Measurements from ENCODE around the gene PIGU.

PIGU gene

GRCh38 chr20:34604980-34605788, 71.7 kb downstream of the PIGU start:
- Mint-ChIP-seq H3K27me3 (no peaks in the 10 kb centered on the region), H3K27ac (no peak overlapping the region), H3K9me3 (peaks cover 4% of the 10 kb centered on the region), H3K4me3 (no peak overlapping the region), H3K4me1 (ENCODE audit: low read depth) (peaks cover 9% of the 10 kb centered on the region), H3K36me3 (ENCODE audit: low read depth) (peaks cover 7% of the 10 kb centered on the region)
- intact Hi-C loops (cut with micrococcal nuclease) = no loop called here

- H3K4me1 Mint-ChIP-seq (ENCODE audit: low read depth) = peaks cover 6% of the 10 kb centered on the region
- intact Hi-C loops (cut with micrococcal nuclease) = no loop called here
- H3K27me3 Mint-ChIP-seq = no peaks in the 10 kb centered on the region
- no peak overlapping the region for H3K4me3 Mint-ChIP-seq
- H3K9me3 Mint-ChIP-seq = no peaks in the 10 kb centered on the region
- H3K27ac Mint-ChIP-seq = no peak overlapping the region
- no peaks in the 10 kb centered on the region for H3K36me3 Mint-ChIP-seq (ENCODE audit: low read depth)
These were observed 75.8 kb downstream of the PIGU start for GRCh38 chr20:34600892-34601653.

- no peaks in the 10 kb centered on the region for H3K9me3 Mint-ChIP-seq
- no peak overlapping the region for H3K4me3 Mint-ChIP-seq
- intact Hi-C loops (cut with micrococcal nuclease) = no loop called here
- no peaks in the 10 kb centered on the region for H3K27me3 Mint-ChIP-seq
- H3K36me3 Mint-ChIP-seq (ENCODE audit: low read depth) = no peaks in the 10 kb centered on the region
- H3K4me1 Mint-ChIP-seq (ENCODE audit: low read depth) = peaks cover 6% of the 10 kb centered on the region
- H3K27ac Mint-ChIP-seq = no peak overlapping the region
These were observed 81.3 kb downstream of the PIGU start for GRCh38 chr20:34595377-34596184.

GRCh38 chr20:34586488-34587163, 90.3 kb downstream of the PIGU start:
- Mint-ChIP-seq H3K27ac (no peak overlapping the region), H3K36me3 (ENCODE audit: low read depth) (peaks cover 42% of the 10 kb centered on the region), H3K4me1 (ENCODE audit: low read depth) (no peaks in the 10 kb centered on the region), H3K4me3 (no peak overlapping the region), H3K27me3 (no peaks in the 10 kb centered on the region), H3K9me3 (no peaks in the 10 kb centered on the region)
- intact Hi-C loops (cut with micrococcal nuclease) = no loop called here

GRCh38 chr20:34585019-34585418, 91.9 kb downstream of the PIGU start:
- intact Hi-C loops (cut with micrococcal nuclease) = no loop called here
- no peak overlapping the region for H3K27ac Mint-ChIP-seq
- H3K4me3 Mint-ChIP-seq = no peak overlapping the region
- H3K36me3 Mint-ChIP-seq (ENCODE audit: low read depth) = peaks cover 54% of the 10 kb centered on the region
- H3K4me1 Mint-ChIP-seq (ENCODE audit: low read depth) = peaks cover 8% of the 10 kb centered on the region
- H3K27me3 Mint-ChIP-seq = no peaks in the 10 kb centered on the region
- H3K9me3 Mint-ChIP-seq = no peaks in the 10 kb centered on the region

GRCh38 chr20:34583544-34583943, 93.3 kb downstream of the PIGU start:
- Mint-ChIP-seq H3K27ac (no peak overlapping the region), H3K36me3 (ENCODE audit: low read depth) (peaks cover 61% of the 10 kb centered on the region), H3K9me3 (no peaks in the 10 kb centered on the region), H3K4me1 (ENCODE audit: low read depth) (peaks cover 10% of the 10 kb centered on the region), H3K4me3 (no peak overlapping the region), H3K27me3 (no peaks in the 10 kb centered on the region)
- intact Hi-C loops (cut with micrococcal nuclease) = no loop called here

GRCh38 chr20:34582911-34583310, 94.0 kb downstream of the PIGU start:
- peaks cover 56% of the 10 kb centered on the region for H3K36me3 Mint-ChIP-seq (ENCODE audit: low read depth)
- H3K9me3 Mint-ChIP-seq = no peaks in the 10 kb centered on the region
- intact Hi-C loops (cut with micrococcal nuclease) = no loop called here
- peaks cover 10% of the 10 kb centered on the region for H3K4me1 Mint-ChIP-seq (ENCODE audit: low read depth)
- no peak overlapping the region for H3K4me3 Mint-ChIP-seq
- H3K27me3 Mint-ChIP-seq = no peaks in the 10 kb centered on the region
- H3K27ac Mint-ChIP-seq = peak overlapping the region; percentile 52

- Mint-ChIP-seq H3K4me3 (no peak overlapping the region), H3K9me3 (no peaks in the 10 kb centered on the region), H3K4me1 (ENCODE audit: low read depth) (peaks cover 10% of the 10 kb centered on the region), H3K36me3 (ENCODE audit: low read depth) (peaks cover 49% of the 10 kb centered on the region), H3K27ac (peak overlapping the region; percentile 52), H3K27me3 (no peaks in the 10 kb centered on the region)
- intact Hi-C loops (cut with micrococcal nuclease) = no loop called here
These were observed 94.7 kb downstream of the PIGU start for GRCh38 chr20:34582221-34582620.

- H3K4me3 Mint-ChIP-seq = no peak overlapping the region
- intact Hi-C loops (cut with micrococcal nuclease) = no loop called here
- no peak overlapping the region for H3K27ac Mint-ChIP-seq
- H3K4me1 Mint-ChIP-seq (ENCODE audit: low read depth) = peaks cover 10% of the 10 kb centered on the region
- no peaks in the 10 kb centered on the region for H3K27me3 Mint-ChIP-seq
- peaks cover 45% of the 10 kb centered on the region for H3K36me3 Mint-ChIP-seq (ENCODE audit: low read depth)
- H3K9me3 Mint-ChIP-seq = no peaks in the 10 kb centered on the region
These were observed 95.3 kb downstream of the PIGU start for GRCh38 chr20:34581341-34582184.

- no peak overlapping the region for H3K4me3 Mint-ChIP-seq
- intact Hi-C loops (cut with micrococcal nuclease) = no loop called here
- peaks cover 47% of the 10 kb centered on the region for H3K36me3 Mint-ChIP-seq (ENCODE audit: low read depth)
These were observed 96.6 kb downstream of the PIGU start for GRCh38 chr20:34579979-34580940.

GRCh38 chr20:34579191-34579978, 97.5 kb downstream of the PIGU start:
- Mint-ChIP-seq H3K36me3 (ENCODE audit: low read depth) (peaks cover 47% of the 10 kb centered on the region), H3K4me1 (ENCODE audit: low read depth) (peaks cover 10% of the 10 kb centered on the region), H3K4me3 (no peak overlapping the region), H3K27me3 (no peaks in the 10 kb centered on the region), H3K9me3 (no peaks in the 10 kb centered on the region), H3K27ac (no peak overlapping the region)
- intact Hi-C loops (cut with micrococcal nuclease) = no loop called here

More at GRCh38 chr20:34579979-34580940, 96.6 kb downstream of the PIGU start:
- H3K4me1 Mint-ChIP-seq (ENCODE audit: low read depth) = peaks cover 10% of the 10 kb centered on the region
- no peaks in the 10 kb centered on the region for H3K27me3 Mint-ChIP-seq
- no peaks in the 10 kb centered on the region for H3K9me3 Mint-ChIP-seq
- H3K27ac Mint-ChIP-seq = no peak overlapping the region
